LNCaP clone FGC (cell line): ENCODE data around the gene DCAF4L1.

Experiments used
- DNase-seq: peaks from one replicate; pipeline ENCODE4 v3.0.0-alpha.2; 2011; ENCODE audit warnings: low read depth
- H3K4me3 ChIP-seq: 2 replicates; pipeline ENCODE4 v1.5.1; 2011; ENCODE audit warnings: mild to moderate bottlenecking, low read depth, low read length, control low read depth
- CTCF ChIP-seq: IDR thresholded peaks from 2 replicates; pipeline ENCODE4 v1.5.1; 2012; ENCODE audit warnings: mild to moderate bottlenecking; ENCODE audit not compliant: control insufficient read depth, insufficient read depth; ENCODE audit errors: extremely low read depth

The DCAF4L1 gene

GRCh38 chr4:41999321-41999720 is 17.8 kb downstream of the DCAF4L1 start:
- no peak overlapping the region for H3K4me3 ChIP-seq
- TF ChIP-seq CTCF, result no peak

GRCh38 chr4:42008011-42008786 is 26.6 kb downstream of the DCAF4L1 start:
- no peak for TF ChIP-seq CTCF
- H3K4me3 ChIP-seq, result no peak overlapping the region
- DNase-seq, result no peak

More at GRCh38 chr4:41999321-41999720, 17.8 kb downstream of the DCAF4L1 start:
- DNase-seq, result no peak

GRCh38 chr4:42015438-42015837 is 33.9 kb downstream of the DCAF4L1 start:
- DNase-seq, result no peak
- no peak overlapping the region for H3K4me3 ChIP-seq
- no peak for TF ChIP-seq CTCF

DNA sequence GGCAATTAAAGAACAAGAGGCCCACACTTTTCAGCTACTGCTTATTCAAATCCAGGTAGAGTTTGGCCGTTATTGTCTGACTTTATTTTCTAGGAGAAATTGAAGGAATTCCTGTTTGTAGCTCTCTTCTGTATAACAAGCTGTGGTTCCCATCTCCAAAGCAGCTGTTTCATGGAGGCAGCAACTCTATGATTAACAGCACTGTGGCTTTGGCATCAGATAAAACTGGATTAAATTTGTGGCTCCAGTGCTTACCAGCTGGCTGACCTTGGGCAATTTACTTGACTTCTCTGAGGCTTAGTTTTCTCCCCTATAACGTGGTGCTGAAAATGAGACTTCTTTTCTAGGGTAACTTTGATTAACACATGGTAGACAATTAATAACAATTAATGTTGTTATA is 36.9 kb downstream of the DCAF4L1 start:
- TF ChIP-seq CTCF, result no peak
- no peak overlapping the region for H3K4me3 ChIP-seq
- no peak for DNase-seq
